Liver (tissue), 9 donors: ENCODE results near the gene ANKS1A. TPM values are rescaled to one million over a fixed set of nuclear protein-coding genes. Genes with fewer than 3 reads are reported as not detected.

Experiments used
- DNase-seq: peaks from one replicate; pipeline ENCODE4 v3.0.0-alpha.2; 2017; ENCODE audit warnings: low spot score
- H3K27ac ChIP-seq, 2 donors: one replicate each; pipeline ENCODE4 v1.7.0; 2013; ENCODE audit warnings: inconsistent platforms in 2 of 2, low read length in 2 of 2, control low read depth in 1 of 2, low read depth in 1 of 2, mild to moderate bottlenecking in 1 of 2
- H3K27me3 ChIP-seq, 4 donors: one replicate each; pipeline versions ENCODE4 v1.6.1 to v1.7.0; 2013; ENCODE audit warnings: low read length in 3 of 4, inconsistent platforms in 1 of 4, mild to moderate bottlenecking in 1 of 4, moderate library complexity in 1 of 4; ENCODE audit not compliant: control insufficient read depth in 4 of 4, insufficient read depth in 4 of 4
- H3K36me3 ChIP-seq, 4 donors: one replicate each; pipeline versions ENCODE4 v1.6.1 to v1.7.0; 2013; ENCODE audit warnings: low read length in 3 of 4, mild to moderate bottlenecking in 3 of 4, low read depth in 1 of 4, moderate library complexity in 1 of 4; ENCODE audit not compliant: control insufficient read depth in 4 of 4, insufficient read depth in 3 of 4
- H3K4me1 ChIP-seq, 4 donors: one replicate each; pipeline versions ENCODE4 v1.6.1 to v1.7.0; 2013; ENCODE audit warnings: low read length in 3 of 4, mild to moderate bottlenecking in 3 of 4, moderate library complexity in 1 of 4; ENCODE audit not compliant: control insufficient read depth in 4 of 4, insufficient read depth in 4 of 4
- H3K4me3 ChIP-seq, 3 donors: one replicate each; pipeline versions ENCODE4 v1.6.1 to v1.7.0; 2013; ENCODE audit warnings: low read length in 3 of 3, control low read depth in 1 of 3, low read depth in 1 of 3, mild to moderate bottlenecking in 1 of 3
- H3K9ac ChIP-seq, 2 donors: one replicate each; pipeline ENCODE4 v1.7.0; 2013; ENCODE audit warnings: low read length in 2 of 2, mild to moderate bottlenecking in 2 of 2, moderate library complexity in 2 of 2, control low read depth in 1 of 2, low read depth in 1 of 2
- H3K9me3 ChIP-seq, 4 donors: one replicate each; pipeline versions ENCODE4 v1.6.1 to v1.7.0; 2013; ENCODE audit warnings: low read length in 3 of 4; ENCODE audit not compliant: control insufficient read depth in 4 of 4
- CTCF ChIP-seq: fragments of 150-350 bp; IDR thresholded peaks from 2 replicates; pipeline ENCODE4 v1.5.1; 2017; ENCODE audit warnings: improper control_type of control experiment, low read depth, low read length; ENCODE audit not compliant: missing input control
- EGR1 ChIP-seq, 2 donors: IDR thresholded peaks; 2 replicates each; pipeline ENCODE4 v1.6.1; 2016 to 2018; ENCODE audit warnings: antibody characterized with exemption in 2 of 2, low read depth in 2 of 2
- FOXA1 ChIP-seq: IDR thresholded peaks from 2 replicates; pipeline ENCODE4 v1.6.1; 2016; ENCODE audit warnings: antibody characterized with exemption
- FOXA2 ChIP-seq: IDR thresholded peaks from 2 replicates; pipeline ENCODE4 v1.6.1; 2016; ENCODE audit warnings: antibody characterized with exemption
- GABPA ChIP-seq, 2 donors: IDR thresholded peaks in 1 of 2; conservative IDR thresholded peaks in 1 of 2; 2 replicates each; pipeline ENCODE4 v1.6.1; 2016; ENCODE audit warnings: antibody characterized with exemption in 2 of 2, mild to moderate bottlenecking in 1 of 2, moderate library complexity in 1 of 2
- HNF4A ChIP-seq, 2 donors: conservative IDR thresholded peaks; 2 replicates each; pipeline ENCODE4 v1.6.1; 2016; ENCODE audit warnings: antibody characterized with exemption in 2 of 2, mild to moderate bottlenecking in 2 of 2
- HNF4G ChIP-seq: IDR thresholded peaks from 2 replicates; pipeline ENCODE4 v1.6.1; 2016; ENCODE audit warnings: antibody characterized with exemption
- JUND ChIP-seq, 2 donors: IDR thresholded peaks; 2 replicates each; pipeline ENCODE4 v1.6.1; 2016; ENCODE audit warnings: antibody characterized with exemption in 2 of 2
- MAX ChIP-seq: IDR thresholded peaks from 2 replicates; pipeline ENCODE4 v1.6.1; 2016; ENCODE audit warnings: antibody characterized with exemption
- NR2F2 ChIP-seq: IDR thresholded peaks from 2 replicates; pipeline ENCODE4 v1.6.1; 2016; ENCODE audit warnings: antibody characterized with exemption
- RAD21 ChIP-seq, 2 donors: IDR thresholded peaks; 2 replicates each; pipeline ENCODE4 v1.6.1; 2016; ENCODE audit warnings: antibody characterized with exemption in 2 of 2, mild to moderate bottlenecking in 2 of 2
- RXRA ChIP-seq, 2 donors: IDR thresholded peaks; 2 replicates each; pipeline ENCODE4 v1.6.1; 2017 to 2018; ENCODE audit warnings: antibody characterized with exemption in 2 of 2, mild to moderate bottlenecking in 1 of 2
- SP1 ChIP-seq: IDR thresholded peaks from 2 replicates; pipeline ENCODE4 v1.6.1; 2018; ENCODE audit warnings: antibody characterized with exemption, mild to moderate bottlenecking
- TAF1 ChIP-seq: conservative IDR thresholded peaks from 2 replicates; pipeline ENCODE4 v1.6.1; 2016; ENCODE audit warnings: antibody characterized with exemption, mild to moderate bottlenecking
- YY1 ChIP-seq: IDR thresholded peaks from 2 replicates; pipeline ENCODE4 v1.6.1; 2016; ENCODE audit warnings: antibody characterized with exemption, mild to moderate bottlenecking
- ZBTB33 ChIP-seq: IDR thresholded peaks from 2 replicates; pipeline ENCODE4 v1.6.1; 2016; ENCODE audit warnings: antibody characterized with exemption
- WGBS: extraction: QIAGEN DNeasy Blood & Tissue Kit; methylation state at CpG from one replicate; pipeline ENCODE4 v1.1.7; 2013; 5-methylcytosine and 5-hydroxymethylcytosine counted together
- polyA plus RNA-seq, 2 donors: library from polyadenylated mRNA; stranded (reverse) in 1 of 2; unstranded in 1 of 2; fragments of 200-250 nt in 1 of 2; fragments of >200 nt in 1 of 2; fragmentation: Nextera tagmentation in 1 of 2; extraction: Ambion mirVana in 1 of 2; gene quantifications; one replicate each; pipeline versions ENCODE4 v1.2.1 to v1.2.3, GENCODE V29; 2013 to 2015
- total RNA-seq, 2 donors: library from RNA; depleted of rRNA; stranded (reverse); fragments of >200 nt; gene quantifications; one replicate each; pipeline ENCODE4 v1.2.3, GENCODE V29; 2014
- TF ChIP-seq, protein P1 (sequence below): IDR thresholded peaks from 2 replicates; pipeline ENCODE4 v1.6.1; 2016; ENCODE audit warnings: antibody characterized with exemption, mild to moderate bottlenecking
- TF ChIP-seq, protein P2 (sequence below): IDR thresholded peaks from 2 replicates; pipeline ENCODE4 v1.6.1; 2016; ENCODE audit warnings: antibody characterized with exemption
- donor health status: healthy.
- donor health status: healthy.
- donor health status: healthy.
- donor health status: healthy.
- donor health status: healthy.

Gene ANKS1A
- total and polyA plus RNA-seq, 4 donors: 4.3 to 18.7 (median 6.7) TPM

- no peak for DNase-seq
- H3K27ac ChIP-seq: peak overlapping the region; percentile 52 to 57
- TF ChIP-seq TAF1: no peak
- TF ChIP-seq NR2F2: no peak
- TF ChIP-seq ZBTB33: no peak
- peak; percentile 15 for TF ChIP-seq FOXA1
- no peak for TF ChIP-seq MAX
- TF ChIP-seq HNF4A (conservative IDR thresholded peaks at IDR 0.05): no peak
- no peak for TF ChIP-seq YY1
- no peak for TF ChIP-seq CTCF
- no peak for TF ChIP-seq RAD21 (IDR thresholded peaks at IDR 0.05)
- no peak for TF ChIP-seq GABPA (IDR thresholded peaks at IDR 0.05 in 1 of 2, conservative IDR thresholded peaks at IDR 0.05 in 1 of 2)
- no peak for TF ChIP-seq JUND (IDR thresholded peaks at IDR 0.05)
- no peak for TF ChIP-seq EGR1 (IDR thresholded peaks at IDR 0.05; ENCODE audit: low read depth in 2 of 2)
- TF ChIP-seq SP1: peak; percentile 29
- TF ChIP-seq, protein P1, sequence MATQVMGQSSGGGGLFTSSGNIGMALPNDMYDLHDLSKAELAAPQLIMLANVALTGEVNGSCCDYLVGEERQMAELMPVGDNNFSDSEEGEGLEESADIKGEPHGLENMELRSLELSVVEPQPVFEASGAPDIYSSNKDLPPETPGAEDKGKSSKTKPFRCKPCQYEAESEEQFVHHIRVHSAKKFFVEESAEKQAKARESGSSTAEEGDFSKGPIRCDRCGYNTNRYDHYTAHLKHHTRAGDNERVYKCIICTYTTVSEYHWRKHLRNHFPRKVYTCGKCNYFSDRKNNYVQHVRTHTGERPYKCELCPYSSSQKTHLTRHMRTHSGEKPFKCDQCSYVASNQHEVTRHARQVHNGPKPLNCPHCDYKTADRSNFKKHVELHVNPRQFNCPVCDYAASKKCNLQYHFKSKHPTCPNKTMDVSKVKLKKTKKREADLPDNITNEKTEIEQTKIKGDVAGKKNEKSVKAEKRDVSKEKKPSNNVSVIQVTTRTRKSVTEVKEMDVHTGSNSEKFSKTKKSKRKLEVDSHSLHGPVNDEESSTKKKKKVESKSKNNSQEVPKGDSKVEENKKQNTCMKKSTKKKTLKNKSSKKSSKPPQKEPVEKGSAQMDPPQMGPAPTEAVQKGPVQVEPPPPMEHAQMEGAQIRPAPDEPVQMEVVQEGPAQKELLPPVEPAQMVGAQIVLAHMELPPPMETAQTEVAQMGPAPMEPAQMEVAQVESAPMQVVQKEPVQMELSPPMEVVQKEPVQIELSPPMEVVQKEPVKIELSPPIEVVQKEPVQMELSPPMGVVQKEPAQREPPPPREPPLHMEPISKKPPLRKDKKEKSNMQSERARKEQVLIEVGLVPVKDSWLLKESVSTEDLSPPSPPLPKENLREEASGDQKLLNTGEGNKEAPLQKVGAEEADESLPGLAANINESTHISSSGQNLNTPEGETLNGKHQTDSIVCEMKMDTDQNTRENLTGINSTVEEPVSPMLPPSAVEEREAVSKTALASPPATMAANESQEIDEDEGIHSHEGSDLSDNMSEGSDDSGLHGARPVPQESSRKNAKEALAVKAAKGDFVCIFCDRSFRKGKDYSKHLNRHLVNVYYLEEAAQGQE: no peak
- peak; percentile 3 for TF ChIP-seq FOXA2
- TF ChIP-seq, protein P2, sequence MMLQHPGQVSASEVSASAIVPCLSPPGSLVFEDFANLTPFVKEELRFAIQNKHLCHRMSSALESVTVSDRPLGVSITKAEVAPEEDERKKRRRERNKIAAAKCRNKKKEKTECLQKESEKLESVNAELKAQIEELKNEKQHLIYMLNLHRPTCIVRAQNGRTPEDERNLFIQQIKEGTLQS: no peak
- TF ChIP-seq RXRA (IDR thresholded peaks at IDR 0.05): no peak
- TF ChIP-seq HNF4G: no peak
- no peaks in the 10 kb centered on the region for H3K27me3 ChIP-seq
- peaks cover 0 to 16% (median 13%) of the 10 kb centered on the region in 4 donors for H3K4me1 ChIP-seq
- no peak overlapping the region for H3K9ac ChIP-seq
- 39% methylated on average over 16 of the region's 16 CpGs for WGBS
- H3K9me3 ChIP-seq: no peaks in the 10 kb centered on the region
- H3K36me3 ChIP-seq: peaks cover 0 to 3% (median 0%) of the 10 kb centered on the region in 4 donors
- H3K4me3 ChIP-seq: no peak overlapping the region
Measured at GRCh38 chr6:35044145-35044745, 155.2 kb downstream of the ANKS1A start.
